Measurements from ENCODE around the gene TNFAIP8. TPM values are rescaled to one million over a fixed set of nuclear protein-coding genes. Genes with fewer than 3 reads are reported as not detected.

Gene TNFAIP8
- total and polyA plus RNA-seq, 8 donors = 5.7 to 14.2 (median 8.4) TPM

DNA sequence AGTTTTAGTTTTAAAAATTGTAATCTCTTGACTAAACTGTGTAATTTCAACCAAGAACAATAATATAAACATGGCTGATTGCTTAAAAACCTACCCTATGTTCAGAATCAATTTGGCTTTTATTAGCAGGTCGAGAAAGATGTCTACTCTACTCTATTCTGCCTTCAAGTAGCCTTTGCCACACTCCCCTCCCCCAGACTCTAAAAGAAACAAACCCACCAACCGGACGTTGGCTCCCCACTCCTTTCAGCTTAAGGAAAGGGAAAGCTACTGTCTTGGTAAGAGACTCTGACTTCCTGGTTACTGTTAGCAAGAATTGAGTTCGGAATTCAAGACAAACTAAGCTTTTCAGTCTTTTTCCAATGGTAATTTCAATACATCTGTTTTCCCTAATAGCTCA is 46.7 kb downstream of the TNFAIP8 start:
- H3K4me3 ChIP-seq = no peak overlapping the region
- DNase-seq = no peak
- FAIRE-seq = no peak
- intact Hi-C loops (cut with DNase I) = no loop called here
- 70 to 81% methylated on average over 4 of the region's 4 CpGs for WGBS, 2 donors
- H3K36me3 ChIP-seq = no peaks in the 10 kb centered on the region
- no peak for ATAC-seq
- H3K27me3 ChIP-seq = no peaks in the 10 kb centered on the region
- TF ChIP-seq, protein P1, sequence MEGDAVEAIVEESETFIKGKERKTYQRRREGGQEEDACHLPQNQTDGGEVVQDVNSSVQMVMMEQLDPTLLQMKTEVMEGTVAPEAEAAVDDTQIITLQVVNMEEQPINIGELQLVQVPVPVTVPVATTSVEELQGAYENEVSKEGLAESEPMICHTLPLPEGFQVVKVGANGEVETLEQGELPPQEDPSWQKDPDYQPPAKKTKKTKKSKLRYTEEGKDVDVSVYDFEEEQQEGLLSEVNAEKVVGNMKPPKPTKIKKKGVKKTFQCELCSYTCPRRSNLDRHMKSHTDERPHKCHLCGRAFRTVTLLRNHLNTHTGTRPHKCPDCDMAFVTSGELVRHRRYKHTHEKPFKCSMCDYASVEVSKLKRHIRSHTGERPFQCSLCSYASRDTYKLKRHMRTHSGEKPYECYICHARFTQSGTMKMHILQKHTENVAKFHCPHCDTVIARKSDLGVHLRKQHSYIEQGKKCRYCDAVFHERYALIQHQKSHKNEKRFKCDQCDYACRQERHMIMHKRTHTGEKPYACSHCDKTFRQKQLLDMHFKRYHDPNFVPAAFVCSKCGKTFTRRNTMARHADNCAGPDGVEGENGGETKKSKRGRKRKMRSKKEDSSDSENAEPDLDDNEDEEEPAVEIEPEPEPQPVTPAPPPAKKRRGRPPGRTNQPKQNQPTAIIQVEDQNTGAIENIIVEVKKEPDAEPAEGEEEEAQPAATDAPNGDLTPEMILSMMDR (IDR thresholded peaks at IDR 0.05) = no peak
- H3K9me3 ChIP-seq = no peaks in the 10 kb centered on the region
- no peak overlapping the region for H3K27ac ChIP-seq
- peaks cover 4 to 7% (median 7%) of the 10 kb centered on the region in 3 donors for H3K4me1 ChIP-seq

DNA sequence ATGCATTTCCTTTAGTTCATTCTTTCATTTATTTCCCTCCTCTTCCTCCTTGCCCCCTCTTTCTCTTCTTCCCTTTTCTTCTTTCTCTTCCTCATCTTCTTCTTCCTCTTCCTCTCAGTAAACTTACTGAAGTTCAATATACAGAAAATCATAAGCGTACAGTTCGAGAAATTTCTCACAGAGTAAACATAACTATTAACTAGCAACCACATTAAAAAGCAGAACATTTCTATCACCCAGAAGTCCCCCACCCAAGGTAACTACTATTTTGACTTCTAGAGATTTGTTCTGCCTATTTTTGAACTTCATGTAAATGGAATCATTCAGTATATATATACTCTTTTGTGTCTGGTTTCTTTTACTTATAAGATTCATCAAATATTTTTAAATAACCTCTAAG is 48.2 kb downstream of the TNFAIP8 start:
- FAIRE-seq (no peak), DNase-seq (no peak), ATAC-seq (no peak)
- H3K9me3 ChIP-seq = no peaks in the 10 kb centered on the region
- TF ChIP-seq, protein P1 (IDR thresholded peaks at IDR 0.05) = no peak
- no peak overlapping the region for H3K27ac ChIP-seq
- no peak overlapping the region for H3K4me3 ChIP-seq
- H3K4me1 ChIP-seq = peaks cover 1 to 4% (median 3%) of the 10 kb centered on the region in 3 donors
- WGBS, 2 donors = 75 to 84% methylated on average over 2 of the region's 2 CpGs
- intact Hi-C loops (cut with DNase I) = no loop called here
- H3K36me3 ChIP-seq = no peaks in the 10 kb centered on the region
- no peaks in the 10 kb centered on the region for H3K27me3 ChIP-seq

DNA sequence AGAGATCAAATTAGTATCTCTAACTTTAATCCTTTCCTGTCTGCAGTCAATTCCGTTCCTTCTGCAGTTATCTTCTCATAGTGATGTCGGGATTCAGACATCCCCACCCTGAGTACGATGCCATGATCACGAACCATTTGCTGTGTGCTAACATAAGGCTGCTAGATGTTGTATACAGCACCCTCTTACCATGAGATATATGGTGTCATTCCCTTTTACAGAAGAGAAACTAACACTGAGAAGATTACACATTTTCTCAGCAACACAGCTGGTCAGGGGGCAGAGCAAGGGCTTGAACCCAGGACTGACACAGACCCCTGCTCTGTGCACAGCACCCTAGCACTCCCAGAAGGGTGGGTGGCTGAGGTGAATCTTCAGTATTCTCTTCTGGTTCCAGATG is 49.6 kb downstream of the TNFAIP8 start:
- H3K4me1 ChIP-seq = no peaks in the 10 kb centered on the region
- no peaks in the 10 kb centered on the region for H3K9me3 ChIP-seq
- WGBS, 2 donors = 51 to 70% methylated on average over 4 of the region's 4 CpGs
- TF ChIP-seq, protein P1 (IDR thresholded peaks at IDR 0.05) = no peak
- H3K4me3 ChIP-seq = no peak overlapping the region
- FAIRE-seq (no peak), DNase-seq (no peak), ATAC-seq (no peak)
- intact Hi-C loops (cut with DNase I) = no loop called here
- H3K27ac ChIP-seq = no peak overlapping the region
- H3K36me3 ChIP-seq = no peaks in the 10 kb centered on the region
- H3K27me3 ChIP-seq = no peaks in the 10 kb centered on the region

DNA sequence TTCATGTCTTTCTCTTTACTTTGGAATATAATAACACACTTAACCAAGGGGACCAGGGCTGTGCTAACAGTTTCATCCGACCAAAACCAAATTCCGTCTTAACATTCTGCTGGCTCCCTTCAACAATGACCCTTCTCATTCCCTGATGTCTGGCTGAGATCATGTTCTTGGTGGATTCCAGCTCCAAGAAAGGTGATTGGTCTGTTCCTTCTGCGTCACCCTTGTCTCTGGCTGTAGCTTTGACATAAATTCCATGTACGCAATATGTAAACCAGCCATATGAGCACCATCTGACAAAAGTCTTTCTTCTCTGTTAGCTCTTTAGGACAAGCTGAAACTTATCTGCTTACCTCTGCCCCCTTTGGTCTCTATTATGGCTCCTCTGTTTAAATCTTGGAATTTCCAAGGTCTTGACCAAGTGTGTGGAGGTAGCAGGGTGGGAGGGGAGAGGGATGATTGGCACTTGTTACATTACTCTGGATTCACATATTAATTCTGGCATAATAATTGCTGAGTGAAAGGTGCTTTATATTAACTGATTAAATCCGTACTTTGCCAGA is 50.8 kb downstream of the TNFAIP8 start:
- WGBS, 2 donors = 87 to 90% methylated on average over 5 of the region's 5 CpGs
- intact Hi-C loops (cut with DNase I) = no loop called here
- Histone ChIP-seq H3K9me3 (no peaks in the 10 kb centered on the region), H3K36me3 (no peaks in the 10 kb centered on the region), H3K27ac (no peak overlapping the region), H3K4me1 (peaks cover 0 to 3% (median 0%) of the 10 kb centered on the region in 3 donors), H3K4me3 (no peak overlapping the region), H3K27me3 (no peaks in the 10 kb centered on the region)
- DNase-seq (no peak), ATAC-seq (no peak), FAIRE-seq (no peak)
- TF ChIP-seq, protein P1 (IDR thresholded peaks at IDR 0.05) = no peak

DNA sequence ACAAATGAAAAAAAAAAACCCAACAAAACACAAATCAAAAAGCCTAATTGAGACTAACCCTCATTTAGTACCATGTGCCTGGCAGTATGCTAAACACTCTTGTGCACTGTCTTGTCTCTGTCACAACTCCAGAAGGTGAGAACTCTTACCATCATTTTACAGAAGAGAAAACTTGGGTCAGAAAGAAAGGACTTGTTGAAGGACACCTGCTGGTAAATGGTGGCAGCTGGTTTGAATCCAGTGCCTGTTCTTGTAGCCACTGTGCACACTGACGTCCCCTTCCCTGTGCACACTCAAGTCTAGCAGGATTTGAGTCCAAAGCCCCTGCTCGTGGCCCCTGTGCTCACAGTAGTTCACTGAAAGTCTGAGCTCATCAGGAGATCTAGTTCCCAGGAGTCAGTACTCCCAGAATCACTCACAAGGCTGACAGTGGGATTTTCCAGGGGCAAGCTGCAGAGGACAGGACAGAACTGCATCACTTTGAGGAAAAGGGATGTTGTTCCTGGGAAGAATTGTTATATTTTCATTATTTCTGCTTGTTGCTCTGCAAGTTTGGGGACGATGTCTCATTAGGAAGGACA is 53.5 kb downstream of the TNFAIP8 start:
- Histone ChIP-seq H3K4me3 (no peak overlapping the region), H3K4me1 (peaks cover 0 to 3% (median 0%) of the 10 kb centered on the region in 3 donors), H3K9me3 (no peaks in the 10 kb centered on the region), H3K27me3 (no peaks in the 10 kb centered on the region), H3K36me3 (no peaks in the 10 kb centered on the region), H3K27ac (no peak overlapping the region)
- FAIRE-seq = no peak
- 67 to 81% methylated on average over 3 of the region's 3 CpGs for WGBS, 2 donors
- TF ChIP-seq, protein P1 (IDR thresholded peaks at IDR 0.05) = no peak
- DNase-seq = no peak
- intact Hi-C loops (cut with DNase I) = no loop called here
- no peak for ATAC-seq
